MM.1S (cell line): ENCODE measurements around the gene FBXL19.

Experiments used
- DNase-seq: peaks from one replicate; pipeline ENCODE4 v3.0.0-alpha.2; 2015
- H2AFZ ChIP-seq: fragments of 300-600 bp; sonication (generic); 2 replicates; pipeline ENCODE4 v1.6.0; 2016; ENCODE audit warnings: antibody characterized with exemption, low read length
- H3F3A ChIP-seq: fragments of 300-600 bp; sonication (generic); 2 replicates; pipeline ENCODE4 v1.6.1; 2016; ENCODE audit warnings: mild to moderate bottlenecking, antibody characterized with exemption, low read length, moderate library complexity, mixed read lengths; ENCODE audit not compliant: insufficient read depth
- H3K27ac ChIP-seq: fragments of 300-600 bp; sonication (generic); 2 replicates; pipeline ENCODE4 v1.5.1; 2016; ENCODE audit warnings: mild to moderate bottlenecking, low read length
- H3K27me3 ChIP-seq: fragments of 300-600 bp; sonication (generic); replicated peaks from 2 replicates; pipeline ENCODE4 v1.6.0; 2016; ENCODE audit warnings: low read length; ENCODE audit not compliant: insufficient read depth
- H3K36me3 ChIP-seq: fragments of 300-600 bp; sonication (generic); replicated peaks from 2 replicates; pipeline ENCODE4 v1.6.1; 2016; ENCODE audit warnings: mild to moderate bottlenecking, low read length, mixed read lengths; ENCODE audit not compliant: insufficient read depth
- H3K4me1 ChIP-seq: fragments of 300-600 bp; sonication (generic); 2 replicates; pipeline ENCODE4 v1.6.1; 2016; ENCODE audit warnings: low read length, mixed read lengths
- H3K4me2 ChIP-seq: fragments of 300-600 bp; sonication (generic); 2 replicates; pipeline ENCODE4 v1.6.0; 2016; ENCODE audit warnings: low read depth, low read length
- H3K4me3 ChIP-seq: fragments of 300-600 bp; sonication (generic); 2 replicates; pipeline ENCODE4 v1.5.1; 2016; ENCODE audit warnings: low read length, mixed read lengths
- H3K79me2 ChIP-seq: fragments of 300-600 bp; sonication (generic); 2 replicates; pipeline ENCODE4 v1.6.1; 2016; ENCODE audit warnings: mixed run types, low read length, mixed read lengths
- H3K9ac ChIP-seq: fragments of 300-600 bp; sonication (generic); 2 replicates; pipeline ENCODE4 v1.6.1; 2016; ENCODE audit warnings: low read length, mixed read lengths
- H3K9me2 ChIP-seq: fragments of 300-600 bp; sonication (generic); replicated peaks from 2 replicates; pipeline ENCODE4 v1.6.1; 2016; ENCODE audit warnings: mild to moderate bottlenecking, low read length, mixed read lengths; ENCODE audit not compliant: insufficient read depth
- H3K9me3 ChIP-seq: fragments of 300-600 bp; sonication (generic); replicated peaks from 2 replicates; pipeline ENCODE4 v1.6.1; 2016; ENCODE audit warnings: mild to moderate bottlenecking, low read length, mixed read lengths; ENCODE audit not compliant: insufficient read depth
- H4K20me1 ChIP-seq: fragments of 300-600 bp; sonication (generic); 2 replicates; pipeline ENCODE4 v1.6.1; 2016; ENCODE audit warnings: mild to moderate bottlenecking, low read length, moderate library complexity, mixed read lengths; ENCODE audit not compliant: insufficient read depth
- CTCF ChIP-seq: fragments of 300-600 bp; sonication (generic); IDR thresholded peaks from 2 replicates; pipeline ENCODE4 v1.5.1; 2016; ENCODE audit warnings: antibody characterized with exemption, low read length, mixed read lengths
- EZH2 ChIP-seq: fragments of 300-600 bp; sonication (generic); optimal IDR thresholded peaks from 2 replicates; pipeline ENCODE3; 2017; ENCODE audit warnings: low read depth, mild to moderate bottlenecking, antibody characterized with exemption, low read length, mixed read lengths
- EZH2phosphoT487 ChIP-seq: fragments of 300-600 bp; sonication (generic); IDR thresholded peaks from 2 replicates; pipeline ENCODE4 v1.6.1; 2018; ENCODE audit warnings: antibody characterized with exemption, low read length

FBXL19 gene

GRCh38 chr16:30884760-30885159, 38.6 kb upstream of the FBXL19 start:
- Histone ChIP-seq H3K27ac (no peak overlapping the region), H3K4me1 (no peaks in the 10 kb centered on the region), H3K9me2 (no peaks in the 10 kb centered on the region), H3K9ac (no peak overlapping the region), H2AFZ (no peak overlapping the region), H3K9me3 (no peaks in the 10 kb centered on the region), H3K4me3 (no peak overlapping the region), H4K20me1 (no peaks in the 10 kb centered on the region), H3F3A (no peaks in the 10 kb centered on the region), H3K27me3 (no peaks in the 10 kb centered on the region), H3K79me2 (no peaks in the 10 kb centered on the region), H3K4me2 (no peak overlapping the region), H3K36me3 (no peaks in the 10 kb centered on the region)
- TF ChIP-seq EZH2, result no peak
- TF ChIP-seq EZH2phosphoT487, result no peak
- TF ChIP-seq CTCF, result no peak
- no peak for DNase-seq

GRCh38 chr16:30885196-30885595, 38.2 kb upstream of the FBXL19 start:
- no peak overlapping the region for H3K27ac ChIP-seq

GRCh38 chr16:30886145-30886544, 37.2 kb upstream of the FBXL19 start:
- H3K4me2 ChIP-seq, result no peak overlapping the region
- H3K27ac ChIP-seq, result no peak overlapping the region
- no peaks in the 10 kb centered on the region for H3K27me3 ChIP-seq
- H3K9ac ChIP-seq, result no peak overlapping the region
- no peaks in the 10 kb centered on the region for H3F3A ChIP-seq
- no peak overlapping the region for H2AFZ ChIP-seq
- H3K36me3 ChIP-seq, result no peaks in the 10 kb centered on the region
- no peaks in the 10 kb centered on the region for H3K9me3 ChIP-seq
- no peaks in the 10 kb centered on the region for H3K79me2 ChIP-seq
- no peaks in the 10 kb centered on the region for H3K4me1 ChIP-seq
- TF ChIP-seq CTCF (no peak), EZH2 (no peak), EZH2phosphoT487 (no peak)
- no peaks in the 10 kb centered on the region for H4K20me1 ChIP-seq
- H3K9me2 ChIP-seq, result no peaks in the 10 kb centered on the region
- no peak for DNase-seq
- no peak overlapping the region for H3K4me3 ChIP-seq

More at GRCh38 chr16:30885196-30885595, 38.2 kb upstream of the FBXL19 start:
- Histone ChIP-seq H2AFZ (no peak overlapping the region), H3F3A (no peaks in the 10 kb centered on the region), H4K20me1 (no peaks in the 10 kb centered on the region), H3K9me3 (no peaks in the 10 kb centered on the region), H3K4me3 (no peak overlapping the region), H3K9me2 (no peaks in the 10 kb centered on the region), H3K79me2 (no peaks in the 10 kb centered on the region), H3K36me3 (no peaks in the 10 kb centered on the region), H3K4me1 (no peaks in the 10 kb centered on the region), H3K9ac (no peak overlapping the region), H3K4me2 (no peak overlapping the region), H3K27me3 (no peaks in the 10 kb centered on the region)
- DNase-seq, result no peak
- TF ChIP-seq EZH2phosphoT487 (no peak), CTCF (no peak), EZH2 (no peak)
